Measurements from ENCODE around the gene PLAAT5. TPM values are rescaled to one million over a fixed set of nuclear protein-coding genes. Genes with fewer than 3 reads are reported as not detected.

PLAAT5 gene
- 0.18 and 5.3 TPM in 2 replicates for total RNA-seq (ENCODE audit: low replicate concordance)

GRCh38 chr11:63490551-63491239, at the start of gene PLAAT5:
Gene PLAAT5 (minus strand): TSS chr11:63491167. CDS start chr11:63491034, 133 bp downstream.
- peak; percentile 14 for DNase-seq (ENCODE audit: low read depth)
- no peak for TF ChIP-seq CTCF (IDR thresholded peaks at IDR 0.05; ENCODE audit: insufficient read depth, low read length)
- peak within 1 kb of the TSS; percentile 59 for H3K4me3 ChIP-seq (ENCODE audit: low read depth, low read length)

- peak overlapping the region; percentile 65 for H3K4me3 ChIP-seq (ENCODE audit: low read depth, low read length)
- peak; percentile 94 for DNase-seq (ENCODE audit: low read depth)
- TF ChIP-seq CTCF (IDR thresholded peaks at IDR 0.05; ENCODE audit: insufficient read depth, low read length) = no peak
Observed at GRCh38 chr11:63537293-63538101, 46.5 kb upstream of the PLAAT5 start.

GRCh38 chr11:63536669-63537292, 45.8 kb upstream of the PLAAT5 start, which contains the start of gene PLAAT4:
Gene PLAAT4 (plus strand): TSS chr11:63536808. CDS start chr11:63536869, 61 bp downstream.
- TF ChIP-seq CTCF (IDR thresholded peaks at IDR 0.05; ENCODE audit: insufficient read depth, low read length) = no peak
- DNase-seq (ENCODE audit: low read depth) = peak; percentile 79
- H3K4me3 ChIP-seq (ENCODE audit: low read depth, low read length) = peak within 1 kb of the TSS; percentile 65

- no peak overlapping the region for H3K4me3 ChIP-seq (ENCODE audit: low read depth, low read length)
- TF ChIP-seq CTCF (IDR thresholded peaks at IDR 0.05; ENCODE audit: insufficient read depth, low read length) = no peak
- no peak for DNase-seq (ENCODE audit: low read depth)
Observed at GRCh38 chr11:63535734-63536133, 44.8 kb upstream of the PLAAT5 start.

- DNase-seq (ENCODE audit: low read depth) = no peak
- TF ChIP-seq CTCF (IDR thresholded peaks at IDR 0.05; ENCODE audit: insufficient read depth, low read length) = no peak
- no peak overlapping the region for H3K4me3 ChIP-seq (ENCODE audit: low read depth, low read length)
Observed at GRCh38 chr11:63534895-63535461, 44.0 kb upstream of the PLAAT5 start.

GRCh38 chr11:63534076-63534475, 43.1 kb upstream of the PLAAT5 start:
- H3K4me3 ChIP-seq (ENCODE audit: low read depth, low read length) = no peak overlapping the region
- TF ChIP-seq CTCF (IDR thresholded peaks at IDR 0.05; ENCODE audit: insufficient read depth, low read length) = no peak
- DNase-seq (ENCODE audit: low read depth) = no peak

Measured in fibroblast of the aortic adventitia (primary cell).